Endothelial cell of umbilical vein (primary cell): ENCODE results near the gene OR5K2. TPM values are rescaled to one million over a fixed set of nuclear protein-coding genes. Genes with fewer than 3 reads are reported as not detected.

Experiments used
- BruUV-seq: library from RNA; stranded (reverse); fragments of 400-500 nt; replicated peaks from 2 replicates; lab custom pipeline; 2021; lab: Mats Ljungman, UMichigan
- CTCF ChIA-PET: fragments of 300-600, 350-600 bp; sonication (Branson Sonifier 250); formaldehyde crosslinking; loops from one replicate; lab custom pipeline; 2021; ENCODE audit warnings: antibody characterized with exemption, inconsistent platforms; lab: Charles Lee
- POLR2A ChIA-PET: fragments of 300-600, 350-600 bp; sonication (Branson Sonifier 250); formaldehyde crosslinking; loops from one replicate; lab custom pipeline; 2021; ENCODE audit warnings: antibody characterized with exemption, inconsistent platforms; lab: Charles Lee
- DNase-seq: peaks from one replicate; pipeline ENCODE4 v3.0.0-alpha.2; 2011; ENCODE audit warnings: low read depth, low spot score
- FAIRE-seq: peaks from 2 replicates; lab custom pipeline; 2011; peaks lifted over from hg19 to GRCh38; lab: Jason Lieb, UNC
- H2AFZ ChIP-seq: 2 replicates; pipeline ENCODE4 v1.6.0; 2012; ENCODE audit warnings: low read depth, low read length, control low read depth, inconsistent platforms
- H3K27ac ChIP-seq: 2 replicates; pipeline ENCODE4 v1.5.1; 2011; ENCODE audit warnings: low read depth, mild to moderate bottlenecking, control low read depth, low read length, moderate library complexity; ENCODE audit not compliant: insufficient read depth
- H3K27me3 ChIP-seq, 2 experiments: 2 replicates each; pipeline versions ENCODE4 v1.6.0 to v1.6.1; 2011; ENCODE audit warnings: low read length in 2 of 2, mixed read lengths in 1 of 2; ENCODE audit not compliant: control insufficient read depth in 2 of 2, insufficient read depth in 2 of 2
- H3K36me3 ChIP-seq, 2 experiments: 2 replicates in 1 of 2; 3 replicates in 1 of 2; pipeline ENCODE4 v1.5.1; 2011; ENCODE audit warnings: low read length in 2 of 2, mild to moderate bottlenecking in 1 of 2, moderate library complexity in 1 of 2; ENCODE audit not compliant: control insufficient read depth in 2 of 2, insufficient read depth in 2 of 2; ENCODE audit errors: extremely low read depth in 1 of 2
- H3K4me1 ChIP-seq: 3 replicates; pipeline ENCODE4 v1.5.1; 2011; ENCODE audit warnings: mild to moderate bottlenecking, low read length; ENCODE audit not compliant: control insufficient read depth, insufficient read depth; ENCODE audit errors: extremely low read depth
- H3K4me2 ChIP-seq: 2 replicates; pipeline ENCODE4 v1.6.1; 2011; ENCODE audit warnings: low read length, control low read depth, mixed read lengths; ENCODE audit not compliant: insufficient read depth
- H3K4me3 ChIP-seq, 3 experiments: fragments of 200-600 bp in 1 of 3; sonication (generic), shearing (Covaris generic) in 1 of 3; replicated peaks in 1 of 3; 2 replicates each; pipeline ENCODE4 v1.5.1; 2011 to 2016; ENCODE audit warnings: control low read depth in 3 of 3, low read length in 3 of 3, mild to moderate bottlenecking in 2 of 3, inconsistent platforms in 1 of 3, low read depth in 1 of 3, moderate library complexity in 1 of 3; ENCODE audit not compliant: insufficient read depth in 1 of 3
- H3K79me2 ChIP-seq: 2 replicates; pipeline ENCODE4 v1.6.0; 2012; ENCODE audit warnings: low read length, inconsistent platforms; ENCODE audit not compliant: control insufficient read depth, insufficient read depth
- H3K9ac ChIP-seq: replicated peaks from 2 replicates; pipeline ENCODE3; 2011; ENCODE audit warnings: low read length, control low read depth; ENCODE audit not compliant: insufficient read depth; ENCODE audit errors: extremely low read depth
- H3K9me1 ChIP-seq: replicated peaks from 3 replicates; pipeline ENCODE4 v1.6.0; 2011; ENCODE audit warnings: mild to moderate bottlenecking, low read length; ENCODE audit not compliant: control insufficient read depth, insufficient read depth; ENCODE audit errors: extremely low read depth
- H3K9me3 ChIP-seq: replicated peaks from 2 replicates; pipeline ENCODE4 v1.5.1; 2012; ENCODE audit warnings: low read length, inconsistent platforms; ENCODE audit not compliant: control insufficient read depth, insufficient read depth
- H4K20me1 ChIP-seq: replicated peaks from 2 replicates; pipeline ENCODE3; 2011; ENCODE audit warnings: mild to moderate bottlenecking, low read length; ENCODE audit not compliant: control insufficient read depth, insufficient read depth; ENCODE audit errors: extremely low read depth
- CTCF ChIP-seq, 2 donors: IDR thresholded peaks; 1 replicate in 1 of 2; 2 replicates in 1 of 2; pipeline ENCODE4 v1.5.1; 2011; ENCODE audit warnings: low read length in 2 of 2, mild to moderate bottlenecking in 2 of 2, moderate library complexity in 2 of 2, control low read depth in 1 of 2, inconsistent platforms in 1 of 2, low read depth in 1 of 2; ENCODE audit not compliant: insufficient read depth in 1 of 2; ENCODE audit errors: extremely low read depth in 1 of 2
- EZH2 ChIP-seq: IDR thresholded peaks from 2 replicates; pipeline ENCODE4 v1.6.1; 2012; ENCODE audit warnings: borderline replicate concordance, low read depth, mild to moderate bottlenecking, moderate library complexity, low read length, inconsistent platforms; ENCODE audit not compliant: severe bottlenecking
- FOS ChIP-seq: IDR thresholded peaks from 2 replicates; pipeline ENCODE4 v1.6.1; 2011; ENCODE audit warnings: mild to moderate bottlenecking, low read length, moderate library complexity, borderline replicate concordance; ENCODE audit not compliant: insufficient read depth
- GATA2 ChIP-seq: IDR thresholded peaks from 2 replicates; pipeline ENCODE4 v1.7.0; 2011; ENCODE audit warnings: low read depth, mild to moderate bottlenecking, moderate library complexity, mixed read lengths, low read length; ENCODE audit not compliant: insufficient read length, insufficient read depth
- JUN ChIP-seq: IDR thresholded peaks from 2 replicates; pipeline ENCODE4 v1.6.1; 2011; ENCODE audit warnings: borderline replicate concordance, low read depth; ENCODE audit not compliant: insufficient read length, insufficient read depth
- MAX ChIP-seq: IDR thresholded peaks from 2 replicates; pipeline ENCODE4 v1.6.1; 2011; ENCODE audit not compliant: insufficient read depth, insufficient read length
- MYC ChIP-seq: IDR thresholded peaks from one replicate; pipeline ENCODE4 v1.6.1; 2011; ENCODE audit warnings: mild to moderate bottlenecking, low read depth, low read length
- POLR2A ChIP-seq: IDR thresholded peaks from 2 replicates; pipeline ENCODE4 v1.6.1; 2012; ENCODE audit warnings: low read depth, mild to moderate bottlenecking, control low read depth, low read length
- POLR2AphosphoS5 ChIP-seq: IDR thresholded peaks from 2 replicates; pipeline ENCODE4 v1.6.1; 2012; ENCODE audit warnings: low read depth, mild to moderate bottlenecking, control low read depth, low read length, moderate library complexity; ENCODE audit not compliant: insufficient read depth
- dilution Hi-C: fragments of 300-500 bp; cut with MboI; formaldehyde crosslinking; loops from one replicate; pipeline ENCODE4 v1.15.0; 2019; ENCODE audit warnings: low sequenced_read_pairs; ENCODE audit not compliant: extremely low pct_ligation_motif_present
- intact Hi-C: fragments of 100-400 bp; cut with micrococcal nuclease; formaldehyde crosslinking; loops from one replicate; pipeline ENCODE4 v1.10.0; 2022
- polyA plus RNA-seq, 4 experiments: library from polyadenylated mRNA; depleted of rRNA in 3 of 4; stranded (reverse) in 3 of 4; unstranded in 1 of 4; fragments of >200 nt; gene quantifications; 2 replicates each; pipeline versions ENCODE4 v1.2.1 to v1.2.3, GENCODE V29; 2011 to 2012; ENCODE audit warnings: missing spikeins in 1 of 4
- total RNA-seq: library from RNA; stranded (reverse); gene quantifications from 2 replicates; pipeline ENCODE4 v1.2.3, GENCODE V29; 2021

The OR5K2 gene
- total and polyA plus RNA-seq, 2 donors (not counting 3 experiments of a cell fraction or from before 2014, with no cell fraction given) = not detected

- dilution Hi-C loops = no loop called here
- POLR2A ChIA-PET = no interaction called here
Observed at GRCh38 chr3:98541695-98542094, 44.2 kb downstream of the OR5K2 start.

More at GRCh38 chr3:98541695-98542094, 44.2 kb downstream of the OR5K2 start:
- Histone ChIP-seq H2AFZ (no peak overlapping the region), H3K9me1 (no peaks in the 10 kb centered on the region), H3K9me3 (no peaks in the 10 kb centered on the region), H3K9ac (no peak overlapping the region), H4K20me1 (no peaks in the 10 kb centered on the region), H3K36me3 (no peaks in the 10 kb centered on the region), H3K4me1 (no peaks in the 10 kb centered on the region), H3K79me2 (no peaks in the 10 kb centered on the region), H3K27ac (no peak overlapping the region), H3K4me2 (no peak overlapping the region), H3K27me3 (peaks cover 10 to 19% of the 10 kb centered on the region in 2 experiments), H3K4me3 (no peak overlapping the region)
- intact Hi-C loops = no loop called here
- DNase-seq = no peak
- CTCF ChIA-PET = no interaction called here
- no peak for FAIRE-seq
- no TSS peak for BruUV-seq
- TF ChIP-seq JUN (no peak), FOS (no peak), GATA2 (no peak), EZH2 (no peak), POLR2A (no peak), CTCF (IDR thresholded peaks at IDR 0.05; ENCODE audit: extremely low read depth in 1 of 2, insufficient read depth in 1 of 2, low read depth in 1 of 2, low read length in 2 of 2) (no peak), MAX (no peak), POLR2AphosphoS5 (no peak), MYC (no peak)
